Activated CD4-positive, alpha-beta T cell treated with anti-CD3 and anti-CD28 coated beads for 4 hours (primary cell): ENCODE measurements around the gene TMEM222.

Source experiments
- DNase-seq, 2 donors: peaks; one replicate each; pipeline ENCODE4 v3.0.0-alpha.2; 2020

The TMEM222 gene

DNA sequence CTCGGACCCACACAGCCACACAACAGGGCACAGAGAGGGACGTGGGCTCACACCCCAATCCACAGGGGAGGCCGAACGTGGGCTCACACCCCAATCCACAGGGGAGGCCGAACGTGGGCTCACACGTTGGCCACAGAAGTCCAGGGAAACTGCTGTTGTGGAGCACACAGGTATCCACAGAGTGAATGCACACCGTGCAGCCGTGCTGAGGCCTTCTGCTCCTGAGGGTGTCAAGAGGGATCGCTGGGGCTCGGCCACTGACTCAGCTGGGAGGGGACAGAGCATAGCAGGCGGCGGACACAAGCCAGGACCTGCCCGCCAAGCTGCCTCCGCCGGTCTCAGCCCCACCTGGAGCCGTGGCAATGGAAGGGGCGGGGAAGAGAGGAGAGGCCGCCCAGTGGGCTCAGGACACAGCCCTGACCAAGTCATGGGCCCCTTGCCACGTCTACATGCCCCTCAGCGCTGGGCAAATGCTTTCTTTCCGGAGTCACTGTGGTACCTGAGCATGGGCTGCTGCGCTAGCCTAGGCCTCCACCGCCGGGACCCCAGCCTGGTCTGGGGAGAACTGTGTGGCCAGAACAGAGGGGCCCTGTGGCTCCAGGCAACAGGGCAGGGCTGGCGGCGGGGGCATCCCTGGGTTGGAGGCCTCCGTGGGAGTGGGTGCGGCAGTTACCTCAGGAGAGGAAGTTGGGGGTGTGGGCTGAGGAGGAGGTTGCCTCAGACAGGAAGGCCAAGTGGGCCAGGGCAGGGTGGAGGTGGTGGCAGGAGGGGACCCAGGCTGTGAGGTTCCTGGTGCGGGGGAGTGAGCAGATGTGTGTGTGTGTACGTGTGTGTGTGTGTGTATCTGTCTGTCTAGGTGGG is 21.0 kb downstream of the TMEM222 start:
- DNase-seq: peak; percentile 83 to 91

GRCh38 chr1:27343639-27344025 is 21.7 kb downstream of the TMEM222 start:
- no peak for DNase-seq

GRCh38 chr1:27345272-27345671 is 23.3 kb downstream of the TMEM222 start:
- DNase-seq: no peak

DNA sequence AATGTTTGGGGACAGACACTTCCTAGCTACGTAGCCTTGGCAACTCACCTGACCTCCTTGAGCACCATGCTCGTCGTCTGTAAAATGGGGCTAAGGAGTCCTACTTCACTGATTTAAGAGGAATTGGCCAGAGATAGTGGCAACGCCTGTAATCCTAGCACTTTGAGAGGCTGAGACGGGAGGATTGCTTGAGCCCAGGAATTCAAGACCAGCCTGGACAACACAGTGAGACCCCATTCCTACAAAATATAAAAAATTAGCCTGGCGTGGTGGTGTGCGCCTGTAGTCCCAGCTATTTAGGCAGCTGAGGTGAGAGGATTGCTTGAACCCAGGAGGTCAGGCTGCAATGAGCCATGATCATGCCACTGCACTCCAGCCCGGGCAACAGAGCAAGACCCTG is 24.4 kb downstream of the TMEM222 start:
- no peak for DNase-seq

DNA sequence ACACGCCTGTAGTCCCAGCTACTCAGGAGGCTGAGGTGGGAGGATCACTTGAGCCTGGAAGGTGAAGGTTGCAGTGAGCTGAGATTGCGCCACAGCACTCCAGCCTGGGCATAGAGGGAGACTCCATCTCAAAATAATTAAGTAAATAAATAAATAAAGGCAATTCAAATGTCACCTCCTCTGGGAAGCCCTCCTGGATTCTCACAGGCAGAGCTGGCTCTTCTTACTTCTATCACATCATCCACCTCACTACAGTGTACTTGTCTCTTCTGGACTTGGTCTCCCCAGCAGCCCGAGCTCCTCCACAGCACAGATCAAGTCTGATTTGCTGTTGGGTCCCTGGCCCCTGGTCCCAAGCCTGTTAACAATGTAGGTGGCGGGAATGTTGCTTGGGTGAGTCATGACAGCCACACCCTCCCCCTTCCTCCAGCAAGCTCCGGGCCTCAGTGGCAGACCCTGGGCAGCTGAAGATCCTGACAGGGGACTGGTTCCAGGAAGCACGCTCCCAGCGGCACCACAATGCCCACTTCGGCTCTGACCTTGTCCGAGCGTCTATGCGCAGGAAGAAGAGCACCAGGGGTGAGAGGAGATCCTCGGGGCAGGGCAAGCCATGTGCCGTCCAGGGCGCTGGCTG is 25.1 kb downstream of the TMEM222 start:
- DNase-seq: no peak

DNA sequence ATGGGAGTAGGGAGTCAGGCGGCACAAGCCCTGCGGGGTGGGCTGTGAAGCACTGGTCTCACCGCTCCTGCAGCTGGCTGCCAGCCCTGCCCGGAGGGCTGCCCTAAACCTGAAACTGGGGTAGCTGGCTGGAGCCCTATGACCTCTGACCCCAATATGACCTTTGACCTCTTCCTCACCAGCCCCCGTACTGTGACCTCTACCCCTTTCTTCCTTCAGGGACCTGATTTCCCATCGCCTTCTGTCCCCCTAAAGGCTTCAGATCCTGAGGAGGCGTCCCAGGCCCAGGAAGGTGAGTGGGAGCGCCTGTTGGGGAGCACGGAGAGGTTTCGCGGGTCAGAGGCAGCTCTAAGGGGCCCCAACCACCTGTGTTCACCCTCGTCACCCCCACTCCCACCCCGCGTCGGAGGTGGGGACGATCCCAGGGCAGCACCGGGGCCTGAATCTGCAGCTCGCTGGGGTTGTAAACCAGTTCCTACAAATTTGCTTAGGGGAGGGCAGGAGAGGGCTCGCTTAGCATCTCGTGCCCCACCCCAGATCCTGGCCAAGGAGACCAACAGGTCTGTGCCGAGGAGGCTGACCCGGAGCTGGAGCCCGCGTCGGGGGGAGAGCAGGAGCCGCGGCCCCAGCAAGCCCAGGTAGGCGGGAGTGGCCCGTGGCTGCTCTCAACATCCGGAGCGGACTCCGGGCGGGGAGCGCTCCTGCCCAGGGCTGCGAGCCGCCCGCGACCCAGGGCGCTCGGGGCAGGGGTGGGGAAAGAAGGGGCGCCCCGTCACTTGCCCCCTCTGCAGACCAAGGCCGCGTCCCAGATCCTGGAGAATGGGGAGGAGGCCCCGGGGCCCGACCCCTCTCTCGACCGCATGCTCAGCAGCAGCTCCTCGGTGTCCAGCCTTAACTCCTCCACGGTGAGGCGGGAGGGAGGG is 27.2 kb downstream of the TMEM222 start:
- no peak for DNase-seq

DNA sequence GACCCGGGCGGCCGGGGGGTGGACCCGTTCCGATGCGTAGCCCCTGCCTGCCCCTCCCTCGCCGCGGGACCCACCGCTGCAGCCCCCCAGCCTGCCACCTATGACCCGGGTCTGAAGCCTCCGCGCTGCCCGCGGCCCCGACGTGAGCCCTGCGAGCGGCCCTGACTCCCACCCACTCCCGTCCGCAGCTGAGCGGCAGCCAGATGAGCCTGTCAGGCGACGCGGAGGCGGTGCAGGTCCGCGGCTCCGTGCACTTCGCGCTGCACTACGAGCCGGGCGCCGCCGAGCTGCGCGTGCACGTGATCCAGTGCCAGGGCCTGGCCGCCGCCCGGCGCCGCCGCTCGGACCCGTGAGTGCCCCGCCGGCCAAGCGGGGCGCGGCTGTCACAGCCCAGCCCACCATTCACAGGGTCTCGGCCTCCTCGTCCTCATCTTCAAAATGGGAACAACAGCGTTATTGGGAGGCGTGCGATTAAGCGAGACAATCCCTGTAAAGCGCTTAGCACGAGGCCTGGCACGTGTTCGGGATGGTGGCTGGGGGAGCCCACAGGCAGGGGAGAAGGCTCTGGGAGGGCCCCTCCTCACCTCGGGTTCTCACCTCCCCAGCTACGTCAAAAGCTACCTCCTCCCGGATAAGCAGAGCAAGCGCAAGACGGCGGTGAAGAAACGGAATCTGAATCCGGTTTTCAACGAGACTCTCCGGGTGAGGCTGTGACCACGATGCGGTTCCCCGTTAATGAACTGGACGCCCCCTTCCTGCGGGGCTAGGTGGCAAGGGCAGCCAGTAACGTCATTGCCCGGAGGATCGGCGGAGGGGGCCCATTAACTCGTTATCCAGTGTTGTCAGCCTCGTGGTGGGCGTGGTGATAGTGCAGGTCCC is 28.1 kb downstream of the TMEM222 start:
- DNase-seq: no peak

GRCh38 chr1:27350663-27351540 is 28.9 kb downstream of the TMEM222 start:
- no peak for DNase-seq

GRCh38 chr1:27351541-27352107 is 29.7 kb downstream of the TMEM222 start:
- DNase-seq: no peak

DNA sequence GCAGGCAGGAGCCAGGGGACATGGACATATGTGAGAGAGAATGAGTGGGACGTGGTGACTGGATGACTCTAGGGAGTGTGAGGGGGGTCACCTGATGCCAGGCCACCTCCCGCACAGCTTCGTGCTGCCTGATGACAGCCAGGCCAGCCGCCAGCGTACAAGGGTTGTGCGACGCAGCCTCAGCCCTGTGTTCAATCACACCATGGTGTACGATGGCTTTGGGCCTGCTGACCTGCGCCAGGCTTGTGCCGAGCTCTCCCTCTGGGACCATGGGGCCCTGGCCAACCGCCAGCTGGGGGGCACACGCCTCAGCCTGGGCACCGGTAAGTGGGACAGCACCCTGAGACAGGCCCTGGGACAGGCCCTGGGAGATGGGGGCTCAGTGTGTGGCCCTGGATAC is 31.2 kb downstream of the TMEM222 start:
- DNase-seq: no peak

GRCh38 chr1:27353629-27354028 is 31.7 kb downstream of the TMEM222 start:
- no peak for DNase-seq

DNA sequence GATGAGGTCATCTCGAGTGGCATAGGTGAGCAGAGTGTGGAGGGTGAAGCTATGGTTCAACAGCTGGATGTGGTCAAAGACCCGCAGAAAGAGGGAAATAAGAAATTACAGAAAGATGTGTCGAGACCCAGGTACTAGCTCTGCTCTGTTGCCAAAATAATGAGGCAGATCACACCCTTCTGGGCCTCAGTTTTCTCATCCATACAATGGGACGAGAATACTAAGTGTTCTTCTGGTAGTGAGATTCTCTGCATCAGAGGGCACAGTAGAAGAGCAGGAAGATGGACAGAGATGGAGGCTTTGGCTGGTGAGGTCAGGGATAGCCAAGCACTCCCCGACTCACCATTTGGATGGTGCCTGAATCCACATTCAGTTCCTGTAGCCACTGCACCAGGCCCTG is 33.7 kb downstream of the TMEM222 start:
- DNase-seq: no peak

DNA sequence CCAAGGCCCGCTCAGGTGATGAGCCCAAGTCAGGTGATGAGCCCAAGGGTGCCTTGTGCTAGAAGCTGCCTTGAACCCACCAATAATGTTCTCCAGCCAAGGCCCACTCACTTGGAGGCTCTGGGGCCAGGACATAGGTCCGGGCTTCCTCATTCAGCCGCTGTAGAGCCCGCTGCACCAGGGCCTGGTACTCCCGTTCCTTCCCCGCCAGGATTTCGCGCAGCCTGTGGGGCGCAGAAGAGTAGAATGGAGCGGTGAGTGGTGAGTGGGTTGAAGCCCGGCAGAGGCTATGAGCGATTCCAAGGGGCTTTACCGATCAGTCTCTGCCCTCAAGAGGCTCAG is 34.3 kb downstream of the TMEM222 start:
- no peak for DNase-seq

DNA sequence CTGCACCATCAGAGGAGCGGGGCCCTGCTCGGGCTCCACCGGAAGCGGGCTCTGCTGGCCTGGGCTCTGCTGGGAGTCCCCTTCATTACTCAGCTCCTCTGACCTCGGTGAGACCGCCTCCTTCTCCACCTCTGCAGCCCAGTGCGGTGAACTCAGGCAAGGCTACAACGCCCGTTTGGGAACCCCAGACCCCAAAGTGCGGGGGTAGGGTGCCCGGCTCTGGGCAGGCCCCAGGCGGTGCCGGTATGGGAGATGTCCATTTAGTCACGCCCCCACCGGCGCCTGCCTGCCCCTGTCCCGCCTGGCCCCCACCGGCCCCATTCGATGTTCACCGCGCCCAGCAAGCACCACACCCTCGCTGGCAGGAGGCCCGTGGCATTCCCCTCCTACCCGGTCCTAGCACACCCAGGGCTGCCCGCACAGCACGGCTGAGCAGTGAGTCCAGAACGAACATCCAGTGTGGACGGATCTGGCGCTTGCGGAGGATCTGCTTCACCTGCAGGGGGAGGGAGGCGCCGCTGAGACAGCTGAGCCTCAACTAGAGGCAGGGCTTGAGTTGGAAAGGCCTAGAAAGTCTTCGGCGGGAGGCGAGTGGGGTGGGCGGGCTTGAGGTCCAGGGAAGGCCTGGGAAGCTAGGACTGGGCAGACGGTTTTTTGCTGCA is 34.8 kb downstream of the TMEM222 start:
- peak in 1 of 2 donors; percentile 35 for DNase-seq

DNA sequence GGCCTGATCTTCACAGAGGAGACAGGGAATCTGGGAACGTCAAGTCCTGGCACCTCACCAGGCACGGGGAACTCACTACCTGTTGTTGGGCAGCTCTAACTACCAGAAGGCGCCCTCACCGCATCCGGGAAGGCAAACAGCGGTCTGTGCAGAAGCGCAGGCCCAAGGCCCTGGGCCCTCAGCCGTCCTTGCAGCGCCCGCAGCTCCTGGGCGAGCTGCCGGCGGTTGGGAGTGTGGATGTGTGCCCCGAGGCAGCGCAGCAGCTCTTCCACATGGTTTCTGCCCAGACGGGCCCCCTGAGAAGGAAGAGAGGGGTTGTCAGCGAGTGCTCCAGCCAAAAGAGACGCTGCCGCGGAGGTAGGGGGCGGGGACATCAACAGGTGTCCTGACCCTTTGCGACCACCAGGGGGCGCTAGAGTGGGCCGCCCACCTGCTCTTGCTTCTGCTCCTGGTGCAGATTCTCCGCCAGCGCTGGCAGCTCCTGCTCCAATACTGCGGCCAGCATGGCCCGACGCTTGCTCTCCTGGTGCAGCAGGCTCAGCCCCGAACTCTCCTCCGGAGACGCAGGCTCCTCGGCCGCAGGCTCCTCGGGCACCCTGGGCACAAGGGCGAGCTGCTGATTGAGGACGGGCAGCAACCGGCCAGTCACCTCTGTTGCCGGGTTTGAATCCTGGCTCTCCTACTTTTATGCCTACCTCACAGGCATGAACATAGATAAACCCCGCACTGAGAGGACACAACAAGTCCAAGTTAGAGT is 35.5 kb downstream of the TMEM222 start:
- DNase-seq: peak; percentile 75 to 78

DNA sequence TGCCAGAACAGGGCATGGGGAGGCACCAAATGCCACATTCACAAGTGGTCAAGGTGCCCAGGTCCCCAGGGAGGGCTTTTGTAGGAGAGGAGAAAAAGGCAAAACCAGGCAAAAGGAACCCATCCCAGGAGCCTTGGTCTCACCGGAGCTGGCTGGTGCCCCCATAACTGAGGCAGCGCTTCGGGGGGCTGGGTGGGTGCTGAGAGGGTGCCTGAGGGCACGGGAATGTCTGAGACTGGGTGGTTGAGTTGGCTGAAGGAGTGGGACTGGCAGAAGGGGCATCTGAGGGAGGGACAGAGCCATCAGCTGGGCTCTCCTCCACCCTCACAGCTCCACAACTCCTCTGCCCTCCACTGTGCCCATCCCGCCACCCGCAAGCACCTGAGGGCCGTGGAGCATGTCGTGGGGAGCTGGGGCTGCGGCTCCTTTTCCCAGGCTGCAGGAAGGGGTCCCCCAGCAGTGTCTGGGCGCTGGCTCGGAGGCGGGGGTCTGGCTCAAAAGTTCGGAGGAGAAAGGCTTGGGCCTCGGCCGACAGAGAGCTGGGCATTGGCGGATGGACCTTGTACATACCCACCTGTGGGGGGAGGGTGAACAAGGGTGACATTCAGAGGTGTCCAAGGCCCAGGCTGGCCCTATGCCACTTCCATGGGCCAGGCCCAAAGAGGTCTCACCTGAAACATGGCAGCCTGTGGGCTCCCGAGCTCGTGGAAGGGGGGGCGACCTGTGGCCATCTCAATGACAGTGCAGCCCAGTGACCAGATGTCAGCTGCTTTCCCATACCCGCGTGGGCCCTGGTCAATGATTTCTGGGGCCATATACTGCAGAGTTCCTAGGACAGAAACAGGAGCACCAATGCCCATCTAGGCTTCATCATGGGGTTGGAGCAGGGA is 36.3 kb downstream of the TMEM222 start:
- no peak for DNase-seq

DNA sequence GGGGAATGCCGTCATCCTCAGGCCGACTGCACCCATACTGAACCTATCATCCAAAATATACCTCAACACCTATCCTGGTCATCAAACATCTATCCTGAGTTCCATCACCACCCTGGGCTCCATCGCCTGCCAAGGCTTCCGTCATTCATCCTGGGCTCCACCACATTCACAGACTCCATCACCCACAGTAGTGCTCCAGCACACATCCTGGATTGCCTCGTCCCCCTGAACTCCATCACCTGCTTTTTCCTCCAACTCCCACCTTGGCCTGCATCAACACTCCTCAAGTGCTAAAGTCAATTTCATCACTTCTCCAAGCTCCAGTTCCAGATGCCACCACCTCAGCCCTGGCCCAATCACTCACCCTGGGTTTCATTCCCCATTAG is 37.0 kb downstream of the TMEM222 start:
- no peak for DNase-seq

- DNase-seq: no peak
Measured at GRCh38 chr1:27359822-27360158, 37.8 kb downstream of the TMEM222 start.
